ENCODE data around the gene XIRP2. TPM values are rescaled to one million over a fixed set of nuclear protein-coding genes. Genes with fewer than 3 reads are reported as not detected.

XIRP2 gene
- total RNA-seq, 1 experiment from 2014 or later, result not detected

DNA sequence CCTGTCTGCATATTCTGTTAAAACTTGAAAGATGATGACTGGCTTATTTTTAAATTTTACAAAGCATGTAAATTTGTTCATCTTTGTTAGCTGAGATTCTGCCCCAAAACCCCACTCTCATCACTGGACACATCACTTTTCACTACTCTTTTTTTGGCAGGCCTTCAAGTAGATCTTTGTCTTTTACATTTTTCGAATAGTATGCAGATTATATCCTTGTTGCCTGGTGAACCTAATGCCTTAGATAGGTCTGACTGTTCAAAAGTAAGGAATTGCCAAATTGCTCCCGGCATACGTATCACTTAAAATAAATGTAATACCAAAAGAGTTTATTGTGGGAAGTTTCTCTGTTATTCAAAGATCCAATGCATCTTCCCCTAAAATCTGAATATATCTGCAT lies 303.3 kb downstream of the XIRP2 start:
- Histone ChIP-seq H3K9ac (ENCODE audit: low read length) (no peak overlapping the region), H3K4me1 (ENCODE audit: control insufficient read depth in 1 of 2, insufficient read depth in 2 of 2, low read length in 2 of 2) (no peaks in the 10 kb centered on the region), H3K79me2 (ENCODE audit: insufficient read depth, low read length) (no peaks in the 10 kb centered on the region), H3K36me3 (ENCODE audit: control insufficient read depth in 1 of 2, insufficient read depth in 2 of 2, low read length in 2 of 2) (no peaks in the 10 kb centered on the region), H3K9me3 (ENCODE audit: control insufficient read depth in 1 of 2, insufficient read depth in 1 of 2, low read depth in 1 of 2, low read length in 2 of 2) (no peaks in the 10 kb centered on the region), H2AFZ (ENCODE audit: low read depth, low read length, poor library complexity, severe bottlenecking) (no peak overlapping the region), H3K4me2 (ENCODE audit: low read length) (no peak overlapping the region), H3K27me3 (ENCODE audit: insufficient read depth, low read length) (no peaks in the 10 kb centered on the region), H3K27ac (ENCODE audit: low read depth, low read length) (no peak overlapping the region), H3K4me3 (replicated peaks in 1 of 2; ENCODE audit: low read depth in 1 of 2, low read length in 2 of 2) (no peak overlapping the region), H3K9me2 (ENCODE audit: insufficient read depth) (no peaks in the 10 kb centered on the region), H4K20me1 (ENCODE audit: insufficient read depth) (no peaks in the 10 kb centered on the region)
- ChIA-PET CTCF (no interaction called here), RAD21 (ENCODE audit: low non-redundant PET in 1 of 2, low total read pairs in 2 of 2, uncharacterized antibody in 2 of 2, unreplicated experiment in 2 of 2) (no interaction called here), POLR2A (no interaction called here)
- intact Hi-C loops (cut with micrococcal nuclease), result no loop called here
- BruUV-seq (replicated peaks), result no TSS peak
- no peak for DNase-seq (ENCODE audit: low read depth, low spot score)
- ATAC-seq, result no peak
- no peak for TF ChIP-seq ZNF274 (IDR thresholded peaks at IDR 0.05; ENCODE audit: low read depth, low read length)
- TF ChIP-seq POLR2A (IDR thresholded peaks at IDR 0.05; ENCODE audit: borderline replicate concordance, extremely low read depth, insufficient read depth, insufficient read length), result no peak
- no peak for TF ChIP-seq TCF7L2 (IDR thresholded peaks at IDR 0.05; ENCODE audit: borderline replicate concordance, extremely low read depth, insufficient read depth, insufficient read length)
- TF ChIP-seq, protein P1, sequence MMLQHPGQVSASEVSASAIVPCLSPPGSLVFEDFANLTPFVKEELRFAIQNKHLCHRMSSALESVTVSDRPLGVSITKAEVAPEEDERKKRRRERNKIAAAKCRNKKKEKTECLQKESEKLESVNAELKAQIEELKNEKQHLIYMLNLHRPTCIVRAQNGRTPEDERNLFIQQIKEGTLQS (IDR thresholded peaks at IDR 0.05), result no peak

DNA sequence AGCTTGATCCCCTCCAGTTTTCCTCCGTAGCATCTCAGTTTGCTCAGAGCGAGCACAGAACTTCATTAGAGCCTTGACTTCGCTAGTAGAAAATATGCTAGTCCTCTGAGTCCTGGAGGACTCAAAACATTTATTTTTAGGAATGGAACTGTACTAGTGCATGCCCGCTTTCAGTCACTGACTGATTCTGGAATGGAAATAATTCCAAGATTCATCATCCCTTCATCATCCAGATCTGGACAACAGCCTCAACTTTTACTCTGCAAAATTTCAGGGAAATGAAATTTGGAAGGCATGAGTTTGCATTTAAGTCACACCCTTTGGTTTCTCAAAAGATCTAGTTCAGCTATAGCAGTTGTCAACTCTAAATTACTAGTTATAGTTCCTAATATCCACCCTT lies 304.6 kb downstream of the XIRP2 start:
- ChIA-PET CTCF (no interaction called here), POLR2A (no interaction called here), RAD21 (ENCODE audit: low non-redundant PET in 1 of 2, low total read pairs in 2 of 2, uncharacterized antibody in 2 of 2, unreplicated experiment in 2 of 2) (no interaction called here)
- H3K27ac ChIP-seq (ENCODE audit: low read depth, low read length), result no peak overlapping the region
- H3K36me3 ChIP-seq (ENCODE audit: control insufficient read depth in 1 of 2, insufficient read depth in 2 of 2, low read length in 2 of 2), result no peaks in the 10 kb centered on the region
- no peaks in the 10 kb centered on the region for H3K27me3 ChIP-seq (ENCODE audit: insufficient read depth, low read length)
- DNase-seq (ENCODE audit: low read depth, low spot score), result no peak
- no peaks in the 10 kb centered on the region for H3K4me1 ChIP-seq (ENCODE audit: control insufficient read depth in 1 of 2, insufficient read depth in 2 of 2, low read length in 2 of 2)
- no peaks in the 10 kb centered on the region for H3K79me2 ChIP-seq (ENCODE audit: insufficient read depth, low read length)
- H3K9me3 ChIP-seq (ENCODE audit: control insufficient read depth in 1 of 2, insufficient read depth in 1 of 2, low read depth in 1 of 2, low read length in 2 of 2), result no peaks in the 10 kb centered on the region
- no TSS peak for BruUV-seq (replicated peaks)
- no peak for ATAC-seq
- TF ChIP-seq EZH2phosphoT487 (IDR thresholded peaks at IDR 0.05; ENCODE audit: borderline replicate concordance), result no peak
- TF ChIP-seq, protein P2, sequence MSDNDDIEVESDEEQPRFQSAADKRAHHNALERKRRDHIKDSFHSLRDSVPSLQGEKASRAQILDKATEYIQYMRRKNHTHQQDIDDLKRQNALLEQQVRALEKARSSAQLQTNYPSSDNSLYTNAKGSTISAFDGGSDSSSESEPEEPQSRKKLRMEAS (IDR thresholded peaks at IDR 0.05), result no peak
- TF ChIP-seq, protein P3, sequence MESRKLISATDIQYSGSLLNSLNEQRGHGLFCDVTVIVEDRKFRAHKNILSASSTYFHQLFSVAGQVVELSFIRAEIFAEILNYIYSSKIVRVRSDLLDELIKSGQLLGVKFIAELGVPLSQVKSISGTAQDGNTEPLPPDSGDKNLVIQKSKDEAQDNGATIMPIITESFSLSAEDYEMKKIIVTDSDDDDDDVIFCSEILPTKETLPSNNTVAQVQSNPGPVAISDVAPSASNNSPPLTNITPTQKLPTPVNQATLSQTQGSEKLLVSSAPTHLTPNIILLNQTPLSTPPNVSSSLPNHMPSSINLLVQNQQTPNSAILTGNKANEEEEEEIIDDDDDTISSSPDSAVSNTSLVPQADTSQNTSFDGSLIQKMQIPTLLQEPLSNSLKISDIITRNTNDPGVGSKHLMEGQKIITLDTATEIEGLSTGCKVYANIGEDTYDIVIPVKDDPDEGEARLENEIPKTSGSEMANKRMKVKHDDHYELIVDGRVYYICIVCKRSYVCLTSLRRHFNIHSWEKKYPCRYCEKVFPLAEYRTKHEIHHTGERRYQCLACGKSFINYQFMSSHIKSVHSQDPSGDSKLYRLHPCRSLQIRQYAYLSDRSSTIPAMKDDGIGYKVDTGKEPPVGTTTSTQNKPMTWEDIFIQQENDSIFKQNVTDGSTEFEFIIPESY (IDR thresholded peaks at IDR 0.05; ENCODE audit: extremely low read depth, insufficient replicate concordance, low read length), result no peak
- no peak for TF ChIP-seq JUND (IDR thresholded peaks at IDR 0.05)
- TF ChIP-seq ELF1 (IDR thresholded peaks at IDR 0.05; ENCODE audit: borderline replicate concordance, low read depth), result no peak
- TF ChIP-seq SRF (IDR thresholded peaks at IDR 0.05; ENCODE audit: low read depth), result no peak
- no peak for TF ChIP-seq RAD21 (IDR thresholded peaks at IDR 0.05; ENCODE audit: low read depth)
- no peak for TF ChIP-seq SIN3A (IDR thresholded peaks at IDR 0.05; ENCODE audit: low read depth)
- TF ChIP-seq ZFX (IDR thresholded peaks at IDR 0.05), result no peak
- TF ChIP-seq CEBPB (IDR thresholded peaks at IDR 0.05; ENCODE audit: low read depth), result no peak
- no peak for TF ChIP-seq CBX3 (IDR thresholded peaks at IDR 0.05; ENCODE audit: low read depth)
- no peak for TF ChIP-seq TCF7L2 (IDR thresholded peaks at IDR 0.05; ENCODE audit: borderline replicate concordance, extremely low read depth, insufficient read depth, insufficient read length)
- TF ChIP-seq SP1 (IDR thresholded peaks at IDR 0.05; ENCODE audit: low read depth), result no peak
- TF ChIP-seq POLR2AphosphoS5 (IDR thresholded peaks at IDR 0.05; ENCODE audit: low read depth, low read length), result no peak
- no peak for TF ChIP-seq EZH2 (IDR thresholded peaks at IDR 0.05)
- no peak for TF ChIP-seq ZNF274 (IDR thresholded peaks at IDR 0.05; ENCODE audit: low read depth, low read length)
- TF ChIP-seq, protein P1 (IDR thresholded peaks at IDR 0.05), result no peak
- no peak overlapping the region for H3K4me3 ChIP-seq (replicated peaks in 1 of 2; ENCODE audit: low read depth in 1 of 2, low read length in 2 of 2)
- no peaks in the 10 kb centered on the region for H3K9me2 ChIP-seq (ENCODE audit: insufficient read depth)
- no peak overlapping the region for H3K9ac ChIP-seq (ENCODE audit: low read length)
- H4K20me1 ChIP-seq (ENCODE audit: insufficient read depth), result no peaks in the 10 kb centered on the region
- no peak overlapping the region for H3K4me2 ChIP-seq (ENCODE audit: low read length)
- H2AFZ ChIP-seq (ENCODE audit: low read depth, low read length, poor library complexity, severe bottlenecking), result no peak overlapping the region
- intact Hi-C loops (cut with micrococcal nuclease), result no loop called here
